Middle frontal gyrus (tissue), 1 donor: Measurements from ENCODE around the gene ST6GALNAC3.
"Not testable (repeated sequence)": the region's sequence is repeated elsewhere in the genome, so short reads cannot be mapped to it uniquely, and the experiment has no call there.

Experiments
- DNase-seq: peaks from one replicate; pipeline ENCODE4 v3.0.0-alpha.2; 2015; ENCODE audit warnings: low spot score; ENCODE audit errors: extremely low spot score

The ST6GALNAC3 gene

GRCh38 chr1:76106251-76106650 is 31.7 kb downstream of the ST6GALNAC3 start:
- no peak for DNase-seq

DNA sequence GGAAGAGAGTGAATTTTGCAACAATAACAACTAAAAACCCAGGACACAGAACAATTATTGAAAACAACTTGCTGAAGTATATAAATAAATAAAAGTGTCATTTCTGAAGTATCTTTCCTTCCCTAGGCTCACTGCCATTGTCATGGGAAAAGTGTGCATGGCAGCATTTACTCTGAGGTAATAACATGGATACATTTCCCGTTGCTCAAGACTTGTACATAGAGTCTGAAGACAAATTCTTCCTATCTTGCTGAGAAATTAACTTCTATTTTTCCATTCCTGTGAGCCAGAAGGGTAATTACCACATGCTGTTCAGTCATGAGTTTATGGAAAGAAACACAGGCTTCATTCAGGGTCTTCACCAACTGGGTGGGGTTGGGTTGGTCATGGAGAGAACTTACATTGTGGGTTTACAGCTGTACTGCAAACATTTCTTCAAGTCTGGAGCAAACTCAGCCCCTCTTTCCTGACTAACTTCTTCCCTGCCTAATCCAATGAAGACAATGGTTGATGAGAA is 32.2 kb downstream of the ST6GALNAC3 start:
- DNase-seq = no peak

- no peak for DNase-seq
These were observed 34.9 kb downstream of the ST6GALNAC3 start for GRCh38 chr1:76109404-76109803.

DNA sequence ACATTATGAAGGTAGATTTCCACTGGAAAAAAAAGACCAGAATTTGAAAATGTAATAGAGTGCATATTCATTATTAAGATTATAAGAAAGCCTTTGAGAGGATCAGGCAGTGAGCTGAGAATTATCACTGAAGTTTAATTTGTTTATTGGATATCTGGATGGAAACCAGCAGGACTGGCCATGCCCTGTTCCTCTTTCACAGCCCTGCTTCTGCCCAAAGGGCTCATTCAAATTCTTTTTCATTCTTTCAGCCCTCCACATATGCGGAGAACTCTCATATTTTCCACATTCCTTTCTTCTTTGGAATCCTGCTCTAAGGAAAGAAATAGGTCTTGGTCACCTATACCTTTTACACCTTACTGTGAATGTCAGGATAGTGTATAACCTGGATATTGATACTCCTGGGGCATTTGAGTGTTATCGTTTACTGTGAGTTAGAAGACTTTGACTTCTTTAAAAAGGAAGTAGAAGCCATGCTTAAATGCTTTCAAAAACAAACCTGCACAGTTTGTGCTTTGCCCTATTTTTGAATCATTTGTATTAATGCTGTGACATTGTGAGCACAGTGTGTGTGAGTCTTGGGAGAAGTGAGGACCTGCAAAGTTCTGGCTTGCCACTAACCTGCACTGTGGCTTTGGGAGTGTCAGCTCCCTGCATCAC is 35.5 kb downstream of the ST6GALNAC3 start:
- no peak for DNase-seq

DNA sequence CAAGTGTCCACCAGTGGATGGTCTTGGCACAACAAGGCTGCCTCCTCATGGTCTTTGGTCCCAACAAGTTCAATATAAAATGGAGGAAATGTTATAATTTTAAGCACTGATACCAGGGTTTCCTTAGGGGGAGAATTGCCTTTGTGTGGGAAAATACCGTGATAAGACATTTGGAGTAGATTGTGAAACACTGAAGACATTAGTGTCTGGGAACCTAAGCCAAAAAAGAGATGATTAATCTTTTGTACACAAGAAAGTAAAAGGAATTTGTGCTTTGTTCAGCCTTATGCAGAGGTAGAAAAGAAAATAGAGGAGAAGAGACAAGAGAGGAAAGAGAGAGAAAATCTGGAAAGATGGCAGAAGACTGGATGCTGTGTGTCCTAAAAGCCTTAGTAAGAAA is 36.1 kb downstream of the ST6GALNAC3 start:
- no peak for DNase-seq

GRCh38 chr1:76112321-76112720 is 37.8 kb downstream of the ST6GALNAC3 start:
- not testable (repeated sequence) for DNase-seq

GRCh38 chr1:76113446-76113845 is 38.9 kb downstream of the ST6GALNAC3 start:
- DNase-seq = no peak

DNA sequence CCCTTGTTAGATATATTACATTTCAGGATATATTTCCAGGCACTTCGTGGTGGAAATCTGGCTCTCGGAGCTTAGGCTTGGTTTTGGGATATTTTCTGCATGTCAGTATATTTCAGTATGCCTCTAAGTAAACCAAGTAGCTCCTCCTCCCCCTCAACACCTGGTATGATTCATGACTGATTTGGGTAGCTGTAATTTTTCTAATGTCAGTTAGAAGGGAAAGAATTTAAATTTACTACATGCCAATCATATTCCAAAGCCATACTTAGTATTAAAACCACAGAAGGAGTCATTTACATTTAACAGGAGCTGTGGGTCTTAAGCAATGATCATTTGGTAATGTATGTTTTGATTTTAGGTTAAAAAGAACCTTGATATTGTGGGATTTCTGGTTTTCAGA is 40.6 kb downstream of the ST6GALNAC3 start:
- no peak for DNase-seq

GRCh38 chr1:76121850-76122249 is 47.3 kb downstream of the ST6GALNAC3 start:
- DNase-seq = no peak

- no peak for DNase-seq
These were observed 47.7 kb downstream of the ST6GALNAC3 start for GRCh38 chr1:76122271-76122670.

DNA sequence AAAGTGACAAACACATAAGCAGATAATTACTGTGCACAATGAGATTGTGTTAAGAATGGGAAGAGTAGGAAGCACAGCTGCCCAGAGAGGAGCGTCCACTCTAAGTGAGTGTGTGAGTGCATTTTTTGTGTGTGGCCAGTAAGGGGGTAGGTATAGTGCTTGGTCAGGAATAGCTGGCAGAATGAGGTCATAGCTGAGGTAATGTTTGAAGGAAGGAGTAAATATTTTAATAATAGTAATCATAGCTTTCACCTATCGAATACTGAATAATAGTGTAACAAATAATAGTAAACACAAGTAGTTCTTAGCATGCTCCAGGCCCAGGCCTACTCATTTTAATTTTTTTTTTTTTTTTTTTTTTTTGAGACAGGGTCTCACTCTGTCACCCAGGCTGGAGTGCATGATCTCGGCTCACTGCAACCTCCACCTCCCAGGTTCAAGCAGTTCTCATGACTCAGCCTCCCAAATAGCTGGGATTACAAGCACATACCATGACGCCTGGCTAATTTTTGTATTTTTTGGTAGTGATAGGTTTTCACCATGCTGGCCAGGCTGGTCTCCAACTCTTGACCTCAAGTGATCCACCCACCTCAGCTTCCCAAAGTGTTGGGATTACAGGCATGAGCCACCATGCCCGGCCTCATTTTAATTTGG is 49.0 kb downstream of the ST6GALNAC3 start:
- not testable (repeated sequence) for DNase-seq

DNA sequence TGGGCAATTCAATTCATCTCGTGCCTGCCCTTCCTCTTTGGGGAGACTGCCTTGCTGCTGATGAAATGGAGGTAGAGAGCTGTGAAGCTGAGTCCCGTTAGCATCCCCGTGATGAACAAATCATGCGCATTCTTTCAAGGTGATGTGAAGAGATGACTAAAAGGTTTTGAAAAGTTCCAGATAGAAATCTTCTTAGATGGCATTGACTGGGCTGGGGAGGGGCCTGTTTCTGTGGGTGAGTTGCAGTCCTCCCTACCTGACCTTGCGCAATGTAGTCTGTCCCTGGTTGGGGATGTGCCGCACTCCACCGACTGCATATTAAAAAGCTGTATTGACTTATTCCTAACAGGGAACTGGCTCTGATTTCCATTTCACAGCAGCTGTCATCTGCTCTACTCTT is 49.6 kb downstream of the ST6GALNAC3 start:
- no peak for DNase-seq

- no peak for DNase-seq
These were observed 51.1 kb downstream of the ST6GALNAC3 start for GRCh38 chr1:76125473-76126219.

DNA sequence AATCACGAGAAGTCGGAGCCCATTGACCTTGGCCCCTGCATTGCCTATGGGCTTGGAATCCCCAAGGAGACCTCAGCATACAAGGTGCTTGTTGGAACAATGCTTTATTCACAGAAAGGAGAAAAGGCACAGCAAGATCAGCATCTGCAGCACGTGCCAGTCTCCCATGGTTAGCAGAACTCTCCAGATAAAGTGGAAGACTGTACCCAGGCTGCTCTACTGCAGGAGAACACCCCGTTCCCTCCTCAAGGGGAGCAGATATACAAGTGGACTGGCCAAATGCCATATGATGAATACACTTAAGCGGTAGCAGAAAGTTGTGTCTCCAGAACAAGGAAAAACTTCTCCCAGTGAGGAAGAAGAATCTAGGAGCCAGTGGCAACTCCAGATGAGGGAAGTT is 53.5 kb downstream of the ST6GALNAC3 start:
- no peak for DNase-seq

DNA sequence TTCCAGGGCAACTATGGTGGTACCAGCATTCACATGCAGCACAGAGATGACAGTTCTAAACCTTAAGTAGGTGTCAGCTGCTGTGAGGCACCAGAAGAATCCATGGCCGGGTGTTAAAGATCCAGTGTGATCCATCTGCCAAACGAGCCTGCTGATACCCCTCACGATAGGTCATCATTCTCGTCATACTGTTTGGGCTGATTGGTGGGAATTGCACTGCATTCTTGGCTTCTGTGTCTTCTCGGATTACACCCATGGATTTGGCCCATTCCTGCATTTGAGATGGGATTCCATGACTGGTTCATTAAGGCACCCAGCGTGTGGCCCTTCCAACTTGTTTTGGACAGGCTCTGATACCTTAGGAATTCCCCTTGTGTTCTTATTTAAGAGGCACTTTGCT is 55.2 kb downstream of the ST6GALNAC3 start:
- no peak for DNase-seq

GRCh38 chr1:76130992-76131391 is 56.4 kb downstream of the ST6GALNAC3 start:
- no peak for DNase-seq

DNA sequence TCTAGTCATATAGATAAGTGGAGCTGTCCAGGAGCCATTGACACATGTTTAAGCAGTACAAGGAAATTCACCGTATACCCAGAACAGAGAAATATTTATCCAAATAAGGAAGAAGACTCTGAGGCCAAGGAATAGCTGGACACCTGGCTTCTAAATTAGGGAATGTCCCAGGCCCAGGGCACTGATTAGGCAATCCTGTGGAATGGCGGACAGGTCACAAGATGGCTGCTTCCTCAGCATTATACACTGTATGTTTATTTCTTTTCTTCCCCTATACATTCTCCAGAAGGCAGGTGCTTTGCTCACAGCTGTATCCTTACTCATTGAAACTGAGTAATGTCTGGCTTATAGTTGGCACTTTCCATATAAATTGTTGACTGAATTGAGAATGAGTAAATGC is 59.4 kb downstream of the ST6GALNAC3 start:
- DNase-seq = no peak

GRCh38 chr1:76135835-76136234 is 61.3 kb downstream of the ST6GALNAC3 start:
- no peak for DNase-seq

- no peak for DNase-seq
These were observed 62.3 kb downstream of the ST6GALNAC3 start for GRCh38 chr1:76136894-76137293.

DNA sequence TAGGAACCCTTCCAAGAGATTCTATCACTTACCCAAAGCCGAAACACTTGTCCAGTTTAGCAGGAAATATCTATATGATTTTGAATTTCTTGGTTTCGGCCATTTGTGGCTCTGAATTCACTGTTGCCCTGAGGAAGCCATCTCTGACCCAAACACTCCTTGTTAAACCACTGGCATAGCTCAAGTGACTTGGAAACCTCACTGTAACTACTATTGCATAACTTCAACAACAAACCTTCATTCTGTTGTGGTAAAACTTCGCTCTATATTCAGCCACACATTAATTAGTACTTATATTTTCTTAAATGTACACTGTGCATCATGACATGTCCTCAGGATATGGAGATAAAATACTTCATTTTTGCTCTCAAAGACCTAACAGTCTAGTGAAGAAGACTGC is 63.2 kb downstream of the ST6GALNAC3 start:
- DNase-seq = no peak

DNA sequence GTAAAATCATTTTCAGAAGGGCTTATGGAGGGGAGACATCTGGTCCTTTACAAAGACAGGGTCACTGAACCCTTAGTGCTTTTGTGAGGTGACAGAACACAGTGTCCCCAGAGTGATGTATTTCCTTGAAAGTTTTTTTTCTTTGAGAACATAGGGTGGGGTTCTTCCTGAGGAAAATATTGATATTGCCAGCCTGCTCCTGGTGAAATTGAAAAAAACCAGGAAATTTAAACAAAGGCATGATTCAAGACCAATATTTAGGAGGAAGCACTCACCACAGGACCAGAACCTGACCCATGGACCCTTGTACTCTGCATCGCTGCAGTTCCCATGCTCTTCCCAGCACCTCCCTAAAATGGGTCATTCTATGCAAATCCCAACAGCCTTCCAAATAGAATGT is 63.7 kb downstream of the ST6GALNAC3 start:
- no peak for DNase-seq

DNA sequence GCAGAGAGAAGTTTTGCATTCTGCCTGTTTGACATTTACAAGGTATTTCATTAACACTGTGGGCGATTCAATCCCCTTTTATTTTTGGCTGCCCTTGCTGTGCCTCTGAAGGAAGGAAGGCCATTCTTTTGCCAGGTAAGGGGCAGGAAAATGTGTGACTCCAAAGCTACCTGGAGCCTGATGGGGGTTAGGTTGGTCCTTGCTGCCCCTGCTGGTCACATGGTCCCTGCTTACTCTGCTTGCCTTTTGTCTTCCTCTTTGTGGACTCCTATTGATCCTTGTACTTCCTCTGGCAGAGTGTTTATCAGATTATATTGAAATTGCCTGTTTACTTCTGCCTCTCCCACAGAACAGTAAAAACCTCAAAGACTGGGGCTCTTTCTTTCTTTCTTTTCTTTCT is 65.7 kb downstream of the ST6GALNAC3 start:
- DNase-seq = no peak
